OCI-LY7 (cell line): Measurements from ENCODE around the gene SLC35E1.

Experiments used
- EZH2phosphoT487 ChIP-seq: fragments of 200-600 bp; sonication (generic); IDR thresholded peaks from 2 replicates; pipeline ENCODE4 v1.6.1; 2018; ENCODE audit warnings: low read depth, borderline replicate concordance, mild to moderate bottlenecking, mixed run types, antibody characterized with exemption, low read length, moderate library complexity, mixed read lengths
- TF ChIP-seq, protein P1 (sequence below): fragments of 200-600 bp; sonication (generic); conservative IDR thresholded peaks from 2 replicates; pipeline ENCODE4 v1.5.1; 2014; ENCODE audit warnings: mild to moderate bottlenecking, antibody characterized with exemption, low read length, moderate library complexity, mixed read lengths

DNA sequence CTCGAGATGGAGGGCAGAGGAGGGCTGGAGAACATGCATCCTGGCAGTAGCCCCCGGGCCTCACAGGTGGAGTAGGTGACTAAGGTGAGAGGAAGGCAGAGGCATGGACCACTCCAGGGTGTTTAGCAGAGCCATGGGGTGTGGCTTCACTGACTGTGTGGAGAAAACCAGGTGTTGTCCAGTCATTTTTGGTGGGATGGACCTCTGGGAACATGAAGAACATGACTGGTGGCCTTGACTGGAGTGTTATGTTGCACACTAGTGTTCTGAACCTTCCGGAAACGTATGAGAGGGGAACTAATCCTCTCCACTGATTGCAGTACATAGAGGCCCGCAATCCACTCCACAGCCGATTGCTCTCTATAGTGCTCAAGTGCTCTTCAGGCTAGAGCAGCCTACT, 38.9 kb upstream of the SLC35E1 start:
- TF ChIP-seq, protein P1, sequence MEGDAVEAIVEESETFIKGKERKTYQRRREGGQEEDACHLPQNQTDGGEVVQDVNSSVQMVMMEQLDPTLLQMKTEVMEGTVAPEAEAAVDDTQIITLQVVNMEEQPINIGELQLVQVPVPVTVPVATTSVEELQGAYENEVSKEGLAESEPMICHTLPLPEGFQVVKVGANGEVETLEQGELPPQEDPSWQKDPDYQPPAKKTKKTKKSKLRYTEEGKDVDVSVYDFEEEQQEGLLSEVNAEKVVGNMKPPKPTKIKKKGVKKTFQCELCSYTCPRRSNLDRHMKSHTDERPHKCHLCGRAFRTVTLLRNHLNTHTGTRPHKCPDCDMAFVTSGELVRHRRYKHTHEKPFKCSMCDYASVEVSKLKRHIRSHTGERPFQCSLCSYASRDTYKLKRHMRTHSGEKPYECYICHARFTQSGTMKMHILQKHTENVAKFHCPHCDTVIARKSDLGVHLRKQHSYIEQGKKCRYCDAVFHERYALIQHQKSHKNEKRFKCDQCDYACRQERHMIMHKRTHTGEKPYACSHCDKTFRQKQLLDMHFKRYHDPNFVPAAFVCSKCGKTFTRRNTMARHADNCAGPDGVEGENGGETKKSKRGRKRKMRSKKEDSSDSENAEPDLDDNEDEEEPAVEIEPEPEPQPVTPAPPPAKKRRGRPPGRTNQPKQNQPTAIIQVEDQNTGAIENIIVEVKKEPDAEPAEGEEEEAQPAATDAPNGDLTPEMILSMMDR, result no peak
- TF ChIP-seq EZH2phosphoT487, result no peak
